Lower leg skin (tissue), 3 donors: ENCODE data around the gene PSME3.

Source experiments
- POLR2A ChIP-seq, 2 donors: fragments of 450-650 bp; IDR thresholded peaks; one replicate each; pipeline ENCODE4 v1.6.1; 2016 to 2017; ENCODE audit warnings: antibody characterized with exemption in 2 of 2, mild to moderate bottlenecking in 1 of 2, moderate library complexity in 1 of 2
- TF ChIP-seq, protein P1 (sequence below), 3 donors: fragments of 450-650 bp; IDR thresholded peaks; one replicate each; pipeline ENCODE4 v1.5.1; 2016; ENCODE audit warnings: antibody characterized with exemption in 3 of 3, mild to moderate bottlenecking in 3 of 3, moderate library complexity in 2 of 3

DNA sequence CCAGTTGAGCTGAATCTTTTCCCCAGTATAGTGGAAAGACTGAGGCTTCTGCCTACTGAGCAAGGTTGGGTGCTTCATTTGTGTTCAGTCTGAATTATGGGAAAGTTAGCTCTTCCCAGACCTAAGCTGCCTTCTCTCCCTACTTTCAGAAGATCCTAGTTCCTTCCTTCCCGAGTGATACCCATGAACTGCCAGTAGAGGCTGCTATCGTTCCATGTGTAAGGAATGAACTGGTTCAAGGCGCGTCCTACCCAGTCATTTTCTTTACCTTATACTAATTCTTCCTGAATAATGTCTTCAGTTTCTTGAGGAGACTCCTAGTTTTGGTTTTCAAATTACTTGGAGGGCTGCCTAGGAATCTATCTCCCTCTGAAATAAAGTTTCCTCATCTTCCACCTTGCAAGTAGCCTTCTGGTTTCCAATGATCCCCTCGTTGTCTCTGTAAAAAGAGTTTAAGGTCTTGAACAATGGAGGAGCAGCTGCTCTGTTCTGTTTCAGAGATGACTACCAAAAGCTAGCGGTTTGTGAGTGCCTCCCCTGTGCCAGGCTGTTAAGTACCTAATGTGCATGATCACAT, 10.2 kb downstream of the PSME3 start:
- TF ChIP-seq, protein P1, sequence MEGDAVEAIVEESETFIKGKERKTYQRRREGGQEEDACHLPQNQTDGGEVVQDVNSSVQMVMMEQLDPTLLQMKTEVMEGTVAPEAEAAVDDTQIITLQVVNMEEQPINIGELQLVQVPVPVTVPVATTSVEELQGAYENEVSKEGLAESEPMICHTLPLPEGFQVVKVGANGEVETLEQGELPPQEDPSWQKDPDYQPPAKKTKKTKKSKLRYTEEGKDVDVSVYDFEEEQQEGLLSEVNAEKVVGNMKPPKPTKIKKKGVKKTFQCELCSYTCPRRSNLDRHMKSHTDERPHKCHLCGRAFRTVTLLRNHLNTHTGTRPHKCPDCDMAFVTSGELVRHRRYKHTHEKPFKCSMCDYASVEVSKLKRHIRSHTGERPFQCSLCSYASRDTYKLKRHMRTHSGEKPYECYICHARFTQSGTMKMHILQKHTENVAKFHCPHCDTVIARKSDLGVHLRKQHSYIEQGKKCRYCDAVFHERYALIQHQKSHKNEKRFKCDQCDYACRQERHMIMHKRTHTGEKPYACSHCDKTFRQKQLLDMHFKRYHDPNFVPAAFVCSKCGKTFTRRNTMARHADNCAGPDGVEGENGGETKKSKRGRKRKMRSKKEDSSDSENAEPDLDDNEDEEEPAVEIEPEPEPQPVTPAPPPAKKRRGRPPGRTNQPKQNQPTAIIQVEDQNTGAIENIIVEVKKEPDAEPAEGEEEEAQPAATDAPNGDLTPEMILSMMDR (IDR thresholded peaks at IDR 0.05): peak in 1 of 3 donors; percentile 96
- TF ChIP-seq POLR2A (IDR thresholded peaks at IDR 0.05): no peak
